PC-3 (cell line): ENCODE measurements around the gene OBSL1. TPM values are rescaled to one million over a fixed set of nuclear protein-coding genes. Genes with fewer than 3 reads are reported as not detected.

ENCODE experiments used
- ATAC-seq: fragments of 200-7000 bp; cut with Tn5 transposase; 2 replicates; pipeline ENCODE4 v1.9.1; 2020; ENCODE audit warnings: mild to moderate bottlenecking, moderate library complexity
- BruUV-seq: library from RNA; stranded (reverse); fragments of 400-500 nt; replicated peaks from 2 replicates; lab custom pipeline; 2021; lab: Mats Ljungman, UMichigan
- CTCF ChIA-PET: fragments of 300-600 bp; sonication (Branson Sonifier 250); formaldehyde crosslinking; loops from one replicate; lab custom pipeline; 2022; ENCODE audit warnings: antibody characterized with exemption; lab: Charles Lee
- POLR2A ChIA-PET: fragments of 300-600 bp; sonication (Branson Sonifier 250); formaldehyde crosslinking; loops from one replicate; lab custom pipeline; 2022; ENCODE audit warnings: antibody characterized with exemption; ENCODE audit not compliant: unreplicated experiment; lab: Charles Lee
- DNase-seq: peaks from one replicate; pipeline ENCODE4 v3.0.0-alpha.2; 2015
- H2AFZ ChIP-seq: fragments of 300-600 bp; sonication (generic); 2 replicates; pipeline ENCODE4 v1.6.0; 2016; ENCODE audit warnings: antibody characterized with exemption, low read length
- H3F3A ChIP-seq: fragments of 300-600 bp; sonication (generic); one replicate; pipeline ENCODE4 v1.6.0; 2017; ENCODE audit warnings: antibody characterized with exemption, low read length, control low read depth, mild to moderate bottlenecking; ENCODE audit not compliant: unreplicated experiment
- H3K27ac ChIP-seq: fragments of 300-600 bp; sonication (generic); 2 replicates; pipeline ENCODE4 v1.5.1; 2016; ENCODE audit warnings: mild to moderate bottlenecking, low read length
- H3K27me3 ChIP-seq: fragments of 300-600 bp; sonication (generic); 2 replicates; pipeline ENCODE4 v1.6.1; 2016; ENCODE audit warnings: low read length, mixed read lengths
- H3K36me3 ChIP-seq: fragments of 300-600 bp; sonication (generic); 2 replicates; pipeline ENCODE4 v1.6.1; 2016; ENCODE audit warnings: low read depth, mixed run types, low read length, mixed read lengths
- H3K4me1 ChIP-seq: fragments of 300-600 bp; sonication (generic); 2 replicates; pipeline ENCODE4 v1.5.1; 2016; ENCODE audit warnings: low read length; ENCODE audit not compliant: insufficient read depth
- H3K4me2 ChIP-seq: fragments of 300-600 bp; sonication (generic); 2 replicates; pipeline ENCODE4 v1.6.0; 2016; ENCODE audit warnings: low read length
- H3K4me3 ChIP-seq: fragments of 300-600 bp; sonication (generic); 2 replicates; pipeline ENCODE4 v1.5.1; 2016; ENCODE audit warnings: mild to moderate bottlenecking, low read length, mixed read lengths
- H3K79me2 ChIP-seq: fragments of 300-600 bp; sonication (generic); 2 replicates; pipeline ENCODE4 v1.6.1; 2017; ENCODE audit warnings: low read length, mixed read lengths
- H3K9ac ChIP-seq: fragments of 300-600 bp; sonication (generic); 2 replicates; pipeline ENCODE4 v1.6.0; 2016; ENCODE audit warnings: mild to moderate bottlenecking, low read length
- H3K9me2 ChIP-seq: fragments of 300-600 bp; sonication (generic); replicated peaks from 2 replicates; pipeline ENCODE4 v1.6.1; 2016; ENCODE audit warnings: mixed run types, low read length, mixed read lengths
- H3K9me3 ChIP-seq: fragments of 300-600 bp; sonication (generic); 2 replicates; pipeline ENCODE4 v1.6.1; 2016; ENCODE audit warnings: low read length, mixed read lengths
- H4K20me1 ChIP-seq: fragments of 300-600 bp; sonication (generic); 2 replicates; pipeline ENCODE4 v1.6.1; 2016; ENCODE audit warnings: low read length, mixed read lengths
- EZH2 ChIP-seq: fragments of 300-600 bp; sonication (generic); IDR thresholded peaks from one replicate; pipeline ENCODE4 v1.6.1; 2017; ENCODE audit warnings: antibody characterized with exemption, mild to moderate bottlenecking, low read length; ENCODE audit not compliant: unreplicated experiment
- EZH2phosphoT487 ChIP-seq: fragments of 300-600 bp; sonication (generic); IDR thresholded peaks from 2 replicates; pipeline ENCODE4 v1.6.1; 2018; ENCODE audit warnings: mild to moderate bottlenecking, antibody characterized with exemption, low read length, borderline replicate concordance
- intact Hi-C: fragments of 100-400 bp; cut with micrococcal nuclease; formaldehyde crosslinking; loops from 2 replicates; pipeline ENCODE4 v1.9.0; 2023
- total RNA-seq: library from RNA; depleted of rRNA; stranded (reverse); fragments of >200 nt; gene quantifications from 2 replicates; pipeline ENCODE4 v1.2.3, GENCODE V29; 2014
- TF ChIP-seq, protein P1 (sequence below): fragments of 300-600 bp; sonication (generic); conservative IDR thresholded peaks from 2 replicates; pipeline ENCODE4 v1.5.1; 2017; ENCODE audit warnings: antibody characterized with exemption, low read depth, mild to moderate bottlenecking, low read length

OBSL1 gene
- total RNA-seq, 1 experiment from 2014 or later = 122 TPM

DNA sequence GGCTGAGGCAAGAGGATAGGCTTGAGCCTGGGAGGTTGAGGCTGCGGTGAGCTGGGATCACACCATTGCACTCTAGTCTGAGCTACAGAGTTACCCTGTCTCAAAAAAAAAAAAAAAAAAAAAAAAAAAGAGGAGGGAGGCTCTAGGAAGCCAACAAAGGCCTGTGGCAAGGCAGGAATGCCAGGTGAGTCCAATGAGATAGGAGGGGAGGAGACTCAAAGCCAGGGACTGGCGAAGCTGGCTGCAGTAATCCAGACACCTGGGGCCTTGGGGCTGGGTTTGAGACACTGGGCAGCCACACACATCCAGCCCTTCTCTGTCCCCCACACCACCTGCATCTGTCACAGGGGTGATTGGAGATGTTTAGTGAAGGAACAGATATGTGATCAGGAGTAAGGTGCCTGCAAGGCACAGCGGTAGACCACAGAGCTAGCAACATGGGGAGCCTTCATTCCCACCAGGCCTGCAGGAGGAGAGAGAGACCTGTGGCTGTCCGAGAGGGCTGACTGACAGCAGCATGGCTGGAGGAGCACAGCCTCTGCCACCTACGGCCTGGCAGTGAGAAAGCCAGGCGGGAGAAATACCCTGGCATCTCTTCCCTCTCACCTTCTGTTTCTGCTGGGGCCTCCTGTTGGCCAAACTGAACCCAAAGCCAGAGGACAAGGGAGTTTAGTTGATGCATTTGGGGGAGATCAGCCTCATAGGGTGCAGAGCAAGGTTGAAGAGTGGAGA lies 37.2 kb downstream of the OBSL1 start:
- intact Hi-C loops = no loop called here
- POLR2A ChIA-PET = no interaction called here
- ATAC-seq = no peak

DNA sequence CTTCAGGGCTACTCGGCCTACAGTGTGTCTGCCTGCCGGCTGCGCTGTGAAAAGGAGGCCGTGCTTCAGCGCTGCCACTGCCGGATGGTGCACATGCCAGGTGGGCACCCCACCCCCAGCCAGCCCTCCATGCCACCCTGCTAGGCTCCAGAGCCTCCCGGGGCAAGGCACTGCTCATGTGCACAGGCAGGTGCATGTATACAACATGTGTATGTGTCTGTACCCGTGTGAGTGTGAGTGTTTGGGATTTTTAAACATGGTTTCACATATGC lies 39.0 kb downstream of the OBSL1 start:
- H3K9me2 ChIP-seq = no peaks in the 10 kb centered on the region
- no peaks in the 10 kb centered on the region for H3K4me1 ChIP-seq
- no peaks in the 10 kb centered on the region for H3K9me3 ChIP-seq
- no peak overlapping the region for H3K27ac ChIP-seq
- ChIA-PET CTCF (no interaction called here), POLR2A (no interaction called here)
- H3K9ac ChIP-seq = no peak overlapping the region
- no peak overlapping the region for H3K4me3 ChIP-seq
- no peaks in the 10 kb centered on the region for H3K36me3 ChIP-seq
- intact Hi-C loops = no loop called here
- no peak overlapping the region for H2AFZ ChIP-seq
- BruUV-seq = no TSS peak
- no peak for DNase-seq
- H3K4me2 ChIP-seq = no peak overlapping the region
- H3K27me3 ChIP-seq = peaks cover 10% of the 10 kb centered on the region
- ATAC-seq = no peak
- H3K79me2 ChIP-seq = no peaks in the 10 kb centered on the region
- no peaks in the 10 kb centered on the region for H3F3A ChIP-seq
- TF ChIP-seq, protein P1, sequence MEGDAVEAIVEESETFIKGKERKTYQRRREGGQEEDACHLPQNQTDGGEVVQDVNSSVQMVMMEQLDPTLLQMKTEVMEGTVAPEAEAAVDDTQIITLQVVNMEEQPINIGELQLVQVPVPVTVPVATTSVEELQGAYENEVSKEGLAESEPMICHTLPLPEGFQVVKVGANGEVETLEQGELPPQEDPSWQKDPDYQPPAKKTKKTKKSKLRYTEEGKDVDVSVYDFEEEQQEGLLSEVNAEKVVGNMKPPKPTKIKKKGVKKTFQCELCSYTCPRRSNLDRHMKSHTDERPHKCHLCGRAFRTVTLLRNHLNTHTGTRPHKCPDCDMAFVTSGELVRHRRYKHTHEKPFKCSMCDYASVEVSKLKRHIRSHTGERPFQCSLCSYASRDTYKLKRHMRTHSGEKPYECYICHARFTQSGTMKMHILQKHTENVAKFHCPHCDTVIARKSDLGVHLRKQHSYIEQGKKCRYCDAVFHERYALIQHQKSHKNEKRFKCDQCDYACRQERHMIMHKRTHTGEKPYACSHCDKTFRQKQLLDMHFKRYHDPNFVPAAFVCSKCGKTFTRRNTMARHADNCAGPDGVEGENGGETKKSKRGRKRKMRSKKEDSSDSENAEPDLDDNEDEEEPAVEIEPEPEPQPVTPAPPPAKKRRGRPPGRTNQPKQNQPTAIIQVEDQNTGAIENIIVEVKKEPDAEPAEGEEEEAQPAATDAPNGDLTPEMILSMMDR = no peak
- TF ChIP-seq EZH2 (no peak), EZH2phosphoT487 (no peak)
- H4K20me1 ChIP-seq = no peaks in the 10 kb centered on the region

More for the DNA sequence above, 37.2 kb downstream of the OBSL1 start:
- Histone ChIP-seq H3K9me2 (no peaks in the 10 kb centered on the region), H3K79me2 (no peaks in the 10 kb centered on the region), H3K9me3 (no peaks in the 10 kb centered on the region), H2AFZ (no peak overlapping the region), H3F3A (no peaks in the 10 kb centered on the region), H4K20me1 (no peaks in the 10 kb centered on the region), H3K36me3 (peaks cover 1% of the 10 kb centered on the region; the same call in 1 of the 2 replicates), H3K4me3 (no peak overlapping the region), H3K4me1 (no peaks in the 10 kb centered on the region), H3K4me2 (no peak overlapping the region), H3K27me3 (peaks cover 1% of the 10 kb centered on the region), H3K9ac (no peak overlapping the region), H3K27ac (no peak overlapping the region)
- CTCF ChIA-PET = no interaction called here
- DNase-seq = no peak
- BruUV-seq = no TSS peak
- TF ChIP-seq, protein P1 = no peak
- no peak for TF ChIP-seq EZH2
- no peak for TF ChIP-seq EZH2phosphoT487

DNA sequence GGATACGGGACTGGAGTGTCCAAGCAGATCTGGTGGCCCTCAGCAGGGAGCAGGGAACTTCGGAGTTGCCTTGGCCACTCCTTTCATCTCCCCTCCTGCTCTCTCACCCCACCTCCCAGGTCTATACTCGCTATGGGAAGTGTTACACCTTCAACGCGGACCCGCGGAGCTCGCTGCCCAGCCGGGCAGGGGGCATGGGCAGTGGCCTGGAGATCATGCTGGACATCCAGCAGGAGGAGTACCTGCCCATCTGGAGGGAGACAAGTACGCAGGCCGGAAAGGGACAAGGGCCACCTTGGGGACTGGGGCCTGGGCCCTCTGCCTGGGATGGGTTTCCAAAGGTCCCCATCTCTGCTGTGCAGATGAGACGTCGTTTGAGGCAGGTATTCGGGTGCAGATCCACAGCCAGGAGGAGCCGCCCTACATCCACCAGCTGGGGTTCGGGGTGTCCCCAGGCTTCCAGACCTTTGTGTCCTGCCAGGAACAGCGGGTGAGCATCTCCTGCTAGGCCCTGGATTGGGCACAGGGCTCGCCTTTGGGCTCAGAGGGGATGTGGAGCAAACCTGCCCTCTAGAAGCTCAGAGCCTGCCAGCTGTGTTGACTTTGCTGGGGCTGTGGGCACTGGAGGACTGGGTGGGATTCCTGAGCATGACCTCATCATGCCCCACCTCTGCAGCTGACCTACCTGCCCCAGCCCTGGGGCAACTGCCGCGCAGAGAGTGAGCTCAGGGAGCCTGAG lies 39.5 kb downstream of the OBSL1 start:
- Histone ChIP-seq H4K20me1 (no peaks in the 10 kb centered on the region), H3K27ac (no peak overlapping the region), H2AFZ (no peak overlapping the region), H3K36me3 (no peaks in the 10 kb centered on the region), H3K9me3 (no peaks in the 10 kb centered on the region), H3K9me2 (no peaks in the 10 kb centered on the region), H3K27me3 (peaks cover 10% of the 10 kb centered on the region), H3K4me2 (no peak overlapping the region), H3F3A (no peaks in the 10 kb centered on the region), H3K4me3 (no peak overlapping the region), H3K79me2 (no peaks in the 10 kb centered on the region), H3K9ac (no peak overlapping the region), H3K4me1 (no peaks in the 10 kb centered on the region)
- CTCF ChIA-PET = no interaction called here
- POLR2A ChIA-PET = no interaction called here
- DNase-seq = no peak
- ATAC-seq = no peak
- no TSS peak for BruUV-seq
- intact Hi-C loops = no loop called here
- no peak for TF ChIP-seq EZH2
- TF ChIP-seq, protein P1 = no peak
- no peak for TF ChIP-seq EZH2phosphoT487
